Measurements from ENCODE around the gene VPS13A.

GRCh38 chr9:77450085-77450475, 272.7 kb downstream of the VPS13A start:
- no peak for TF ChIP-seq CTCF (IDR thresholded peaks at IDR 0.05; ENCODE audit: poor library complexity)
- no peak for TF ChIP-seq EZH2 (IDR thresholded peaks at IDR 0.05; ENCODE audit: borderline replicate concordance)
- TF ChIP-seq EZH2phosphoT487 (IDR thresholded peaks at IDR 0.05; ENCODE audit: low read depth, severe bottlenecking, unreplicated experiment) = no peak
